GM21717 (cell line): ENCODE measurements around the gene ZDHHC18.

Experiments used
- ATAC-seq: cut with Tn5 transposase; IDR thresholded peaks from one replicate; pipeline ENCODE4 v1.9.1; 2021; ENCODE audit warnings: mild to moderate bottlenecking, moderate library complexity; ENCODE audit not compliant: unreplicated experiment

Gene ZDHHC18

DNA sequence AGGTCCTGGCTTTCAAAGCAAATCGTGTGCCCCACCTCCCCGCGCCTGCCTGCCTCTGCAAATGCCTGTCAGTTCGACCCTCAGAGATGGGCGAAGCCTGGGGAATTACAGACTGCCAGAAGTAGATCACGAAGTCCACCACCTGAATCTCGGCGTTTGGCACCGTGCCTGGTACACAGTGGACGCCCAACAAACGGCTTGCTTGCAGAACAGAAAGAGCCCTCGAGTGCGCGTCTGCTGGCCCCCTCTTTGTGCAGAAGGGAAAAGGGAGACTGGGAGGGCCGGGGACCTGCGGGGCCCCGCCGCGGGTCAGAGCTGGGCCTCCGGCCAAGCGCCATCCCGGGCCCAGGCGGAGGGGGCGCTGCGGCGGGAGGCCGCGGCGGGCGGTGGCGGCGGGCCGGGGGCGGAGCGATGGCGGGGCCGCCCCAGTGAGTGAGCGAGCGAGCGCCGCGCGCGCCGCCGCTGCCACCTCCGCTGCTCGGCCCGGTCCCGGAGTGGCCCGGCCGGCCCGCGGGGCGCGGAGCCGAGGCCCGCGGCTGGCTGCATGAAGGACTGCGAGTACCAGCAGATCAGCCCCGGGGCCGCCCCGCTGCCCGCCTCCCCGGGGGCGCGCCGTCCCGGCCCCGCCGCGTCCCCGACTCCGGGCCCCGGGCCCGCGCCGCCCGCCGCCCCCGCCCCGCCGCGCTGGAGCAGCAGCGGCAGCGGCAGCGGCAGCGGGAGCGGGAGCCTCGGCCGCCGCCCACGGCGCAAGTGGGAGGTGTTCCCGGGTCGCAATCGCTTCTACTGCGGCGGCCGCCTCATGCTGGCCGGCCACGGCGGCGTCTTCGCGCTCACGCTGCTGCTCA lies at the start of gene ZDHHC18:
ZDHHC18 (plus strand) TSS at position 428 of the 845 bp plus-strand sequence; CDS start at position 545, 117 bp downstream.
- ATAC-seq = peak; percentile 64

DNA sequence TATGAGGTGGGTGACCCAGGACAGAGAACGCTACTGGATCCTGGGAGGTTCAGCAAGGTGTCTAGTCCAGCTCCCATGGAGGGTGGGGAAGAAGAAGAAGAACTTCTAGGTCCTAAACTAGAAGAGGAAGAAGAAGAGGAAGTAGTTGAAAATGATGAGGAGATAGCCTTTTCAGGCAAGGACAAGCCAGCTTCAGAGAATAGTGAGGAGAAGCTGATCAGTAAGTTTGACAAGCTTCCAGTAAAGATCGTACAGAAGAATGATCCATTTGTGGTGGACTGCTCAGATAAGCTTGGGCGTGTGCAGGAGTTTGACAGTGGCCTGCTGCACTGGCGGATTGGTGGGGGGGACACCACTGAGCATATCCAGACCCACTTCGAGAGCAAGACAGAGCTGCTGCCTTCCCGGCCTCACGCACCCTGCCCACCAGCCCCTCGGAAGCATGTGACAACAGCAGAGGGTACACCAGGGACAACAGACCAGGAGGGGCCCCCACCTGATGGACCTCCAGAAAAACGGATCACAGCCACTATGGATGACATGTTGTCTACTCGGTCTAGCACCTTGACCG lies 47.3 kb upstream of the ZDHHC18 start:
- ATAC-seq = no peak

DNA sequence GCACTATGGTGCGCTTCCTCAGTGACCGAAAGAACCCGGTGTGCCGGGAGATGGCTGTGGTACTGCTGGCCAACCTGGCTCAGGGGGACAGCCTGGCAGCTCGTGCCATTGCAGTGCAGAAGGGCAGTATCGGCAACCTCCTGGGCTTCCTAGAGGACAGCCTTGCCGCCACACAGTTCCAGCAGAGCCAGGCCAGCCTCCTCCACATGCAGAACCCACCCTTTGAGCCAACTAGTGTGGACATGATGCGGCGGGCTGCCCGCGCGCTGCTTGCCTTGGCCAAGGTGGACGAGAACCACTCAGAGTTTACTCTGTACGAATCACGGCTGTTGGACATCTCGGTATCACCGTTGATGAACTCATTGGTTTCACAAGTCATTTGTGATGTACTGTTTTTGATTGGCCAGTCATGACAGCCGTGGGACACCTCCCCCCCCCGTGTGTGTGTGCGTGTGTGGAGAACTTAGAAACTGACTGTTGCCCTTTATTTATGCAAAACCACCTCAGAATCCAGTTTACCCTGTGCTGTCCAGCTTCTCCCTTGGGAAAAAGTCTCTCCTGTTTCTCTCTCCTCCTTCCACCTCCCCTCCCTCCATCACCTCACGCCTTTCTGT lies 46.0 kb upstream of the ZDHHC18 start:
- no peak for ATAC-seq

- ATAC-seq = no peak
These were observed 45.2 kb upstream of the ZDHHC18 start for GRCh38 chr1:26781206-26781825.

DNA sequence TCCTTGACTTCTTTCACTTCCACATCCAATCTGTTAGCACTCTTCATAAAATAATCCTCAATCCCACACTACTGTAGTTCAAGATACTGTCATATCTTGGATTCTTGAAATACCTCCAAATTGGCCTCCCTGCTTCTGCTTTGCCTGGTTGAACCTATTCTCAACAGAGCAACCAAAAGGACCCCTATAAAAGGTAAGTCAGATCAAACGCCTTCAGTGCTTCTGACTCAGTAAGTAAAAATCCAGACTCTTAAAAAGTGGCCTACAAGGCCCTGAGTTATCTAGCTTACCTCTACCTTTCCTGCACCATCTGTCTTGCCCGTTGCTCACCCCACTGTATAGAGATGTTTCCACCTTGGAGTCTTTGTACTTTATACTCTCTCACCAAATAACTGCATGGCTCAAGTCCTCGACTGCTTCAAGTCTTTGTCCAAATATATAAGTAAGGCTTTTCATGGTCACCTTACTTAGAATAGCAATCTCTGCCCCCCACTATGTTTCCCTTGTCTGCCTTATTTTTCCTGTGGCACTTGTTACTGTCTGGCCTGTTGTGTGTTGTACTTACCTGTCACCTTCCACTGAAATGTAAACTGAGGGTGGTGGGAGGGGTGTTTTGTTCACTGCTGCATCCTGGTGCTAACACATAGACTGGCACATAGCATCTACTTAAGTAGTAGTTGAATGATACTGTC lies 43.8 kb upstream of the ZDHHC18 start:
- ATAC-seq = no peak

GRCh38 chr1:26783646-26784022 lies 42.9 kb upstream of the ZDHHC18 start:
- ATAC-seq = no peak

DNA sequence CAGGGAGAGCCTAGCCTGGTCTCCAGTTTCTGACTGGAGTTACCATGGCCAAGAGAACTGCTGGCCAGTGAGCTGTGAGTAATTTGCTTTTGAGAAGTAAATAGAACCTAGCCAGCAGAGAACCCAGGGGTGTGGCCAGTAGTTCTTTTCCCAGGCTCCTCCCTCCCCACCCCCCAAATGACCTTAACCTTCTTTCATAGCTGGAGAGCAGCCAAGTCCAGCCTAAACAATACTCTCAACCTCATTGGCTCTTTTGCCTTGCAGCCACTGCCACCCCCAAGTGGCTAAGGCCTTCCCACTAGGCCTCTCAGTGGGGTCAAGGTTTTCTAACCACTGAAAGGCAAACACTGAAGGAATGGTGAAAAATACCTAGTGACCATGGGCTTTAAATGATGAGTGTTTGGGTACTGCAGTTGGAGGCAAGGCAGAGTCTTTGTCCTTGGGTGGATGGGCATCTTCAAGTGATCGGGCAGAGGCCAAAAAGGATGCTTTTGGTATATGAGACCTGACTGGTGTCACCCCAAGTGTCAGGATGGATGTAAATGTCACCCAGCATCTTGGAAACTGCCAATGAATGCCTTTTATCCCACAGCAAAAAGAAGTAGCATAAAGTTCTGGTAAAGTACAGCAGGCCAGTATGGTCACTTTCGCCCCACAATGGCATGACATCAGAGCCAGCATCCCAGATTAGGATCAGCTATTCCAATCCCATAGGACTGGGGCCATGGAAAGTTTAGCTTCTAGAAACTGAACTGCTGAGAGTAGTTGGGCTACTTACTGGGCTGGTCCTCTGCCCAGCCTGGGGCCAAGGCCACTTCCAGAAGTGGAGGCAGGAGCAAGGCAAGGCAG lies 42.2 kb upstream of the ZDHHC18 start:
- ATAC-seq = no peak

GRCh38 chr1:26784886-26785285 lies 41.6 kb upstream of the ZDHHC18 start:
- no peak for ATAC-seq

- ATAC-seq = no peak
These were observed 40.7 kb upstream of the ZDHHC18 start for GRCh38 chr1:26785611-26786436.

DNA sequence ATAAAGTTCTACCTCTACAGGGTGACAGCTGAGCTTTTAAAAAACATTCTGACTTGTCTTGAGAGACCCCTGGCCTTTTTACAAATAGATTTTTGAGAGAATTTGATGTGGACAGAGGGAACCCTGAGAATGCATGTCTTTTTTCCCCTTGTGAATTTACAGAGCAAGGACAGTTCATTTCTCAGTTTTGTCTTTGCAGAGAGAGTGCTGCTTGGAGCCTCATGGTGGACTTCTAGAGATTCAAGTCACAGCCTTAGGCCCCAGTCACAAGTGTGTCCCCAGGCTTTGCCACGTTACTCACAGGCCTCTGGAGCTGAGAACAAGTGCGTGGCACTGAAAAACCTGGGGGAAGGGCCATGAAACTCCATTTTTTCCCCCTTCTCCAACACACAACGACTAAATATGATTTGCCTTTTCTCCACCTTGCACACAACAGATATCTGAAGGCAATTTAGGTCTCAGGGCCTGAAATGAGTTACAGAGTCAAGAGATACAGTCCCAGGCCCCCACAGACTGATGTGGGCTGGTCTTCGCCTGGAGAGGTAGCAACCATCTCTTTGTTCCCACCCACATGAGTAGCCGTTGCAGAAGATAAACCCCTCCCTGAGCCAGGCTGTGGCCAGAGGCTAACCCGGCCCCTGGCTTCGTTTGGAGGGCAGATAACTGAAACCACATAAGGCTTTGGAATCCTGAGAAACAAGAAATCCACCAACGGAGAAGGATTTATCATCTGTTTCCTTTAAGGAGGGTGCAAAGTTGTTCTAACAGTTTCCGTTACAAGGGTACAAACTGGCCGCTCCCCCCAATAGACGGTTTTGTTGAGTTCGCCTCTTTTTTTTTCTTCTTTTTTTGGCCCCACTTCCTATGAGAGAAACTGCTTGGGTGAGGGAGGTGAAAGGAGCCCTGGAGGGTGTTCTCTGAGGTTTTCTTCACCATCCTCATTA lies 39.8 kb upstream of the ZDHHC18 start:
- no peak for ATAC-seq

- peak; percentile 47 for ATAC-seq
These were observed 39.1 kb upstream of the ZDHHC18 start for GRCh38 chr1:26787381-26787705.

- peak; percentile 44 for ATAC-seq
These were observed 38.6 kb upstream of the ZDHHC18 start, which contains the start of gene PIGV for GRCh38 chr1:26787706-26788514. Gene PIGV (plus strand): TSS chr1:26787950. CDS start chr1:26790816, 2,866 bp downstream.

GRCh38 chr1:26788515-26788785 lies 38.0 kb upstream of the ZDHHC18 start:
- ATAC-seq = no peak

- ATAC-seq = no peak
These were observed 37.5 kb upstream of the ZDHHC18 start for GRCh38 chr1:26788836-26789611.

DNA sequence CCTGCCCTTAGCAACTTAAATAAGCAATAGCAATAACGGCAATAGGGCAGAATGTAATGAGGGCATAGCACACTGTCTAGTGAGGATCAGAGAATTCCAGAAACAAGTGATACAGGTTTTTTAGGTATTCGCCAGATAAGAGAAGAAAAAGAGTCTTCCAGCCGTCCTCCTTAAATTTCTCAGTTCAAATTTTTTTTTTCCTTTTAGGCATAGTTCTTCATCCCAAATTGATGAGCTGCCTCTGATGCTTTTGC lies 36.9 kb upstream of the ZDHHC18 start:
- no peak for ATAC-seq

- ATAC-seq = no peak
These were observed 36.6 kb upstream of the ZDHHC18 start for GRCh38 chr1:26789931-26790330.

DNA sequence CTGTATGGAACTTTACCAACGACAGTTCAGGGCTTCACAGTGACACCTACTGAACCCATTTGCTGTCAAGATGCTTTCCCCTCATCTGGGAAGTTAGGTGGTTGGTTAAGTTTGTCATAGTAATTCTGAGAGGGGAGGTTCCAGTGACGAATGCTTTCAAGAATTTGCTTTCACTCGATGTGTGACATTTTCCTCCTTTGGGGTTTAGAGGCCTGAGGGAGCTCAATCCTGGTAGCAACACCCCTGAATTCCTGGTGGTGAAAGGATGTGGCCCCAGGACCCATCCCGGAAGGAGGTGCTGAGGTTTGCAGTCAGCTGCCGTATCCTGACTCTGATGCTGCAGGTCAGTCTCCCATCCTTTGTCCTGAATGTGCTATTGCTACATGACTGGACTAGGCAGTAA lies 35.9 kb upstream of the ZDHHC18 start:
- ATAC-seq = no peak
